Activated B cell treated with CpG ODN at 0.5 μM for 24 hours (primary cell): ENCODE results near the gene DLG2. TPM values are rescaled to one million over a fixed set of nuclear protein-coding genes. Genes with fewer than 3 reads are reported as not detected.
"Not testable (repeated sequence)": the region's sequence is repeated elsewhere in the genome, so short reads cannot be mapped to it uniquely, and the experiment has no call there.

Experiments used
- ATAC-seq: fragments of 200-7000 bp; cut with Tn5 transposase; one replicate; pipeline ENCODE4 v1.10.0; 2021; ENCODE audit warnings: low read depth, mild to moderate bottlenecking, moderate library complexity
- CTCF ChIA-PET: fragments of 350-600 bp; sonication (Branson Sonifier 250); formaldehyde crosslinking; loops from one replicate; lab custom pipeline; 2021; ENCODE audit warnings: antibody characterized with exemption; lab: Charles Lee
- POLR2A ChIA-PET: fragments of 350-600 bp; sonication (Branson Sonifier 250); formaldehyde crosslinking; loops from one replicate; lab custom pipeline; 2021; ENCODE audit warnings: antibody characterized with exemption; lab: Charles Lee
- DNase-seq: peaks from one replicate; pipeline ENCODE4 v3.0.0; 2022
- H3K27ac Mint-ChIP-seq: one replicate; pipeline ENCODE4 v1.8.0; 2020; ENCODE audit warnings: mixed read lengths
- H3K27me3 Mint-ChIP-seq: one replicate; pipeline ENCODE4 v1.8.0; 2021; ENCODE audit warnings: mixed read lengths
- H3K36me3 Mint-ChIP-seq: one replicate; pipeline ENCODE4 v1.8.0; 2021; ENCODE audit warnings: low read depth, mixed read lengths
- H3K4me1 Mint-ChIP-seq: one replicate; pipeline ENCODE4 v1.8.0; 2021; ENCODE audit warnings: mixed read lengths
- H3K4me3 Mint-ChIP-seq: one replicate; pipeline ENCODE4 v1.8.0; 2020; ENCODE audit warnings: mild to moderate bottlenecking, mixed read lengths
- H3K9me3 Mint-ChIP-seq: one replicate; pipeline ENCODE4 v1.8.0; 2020; ENCODE audit warnings: mixed read lengths
- CTCF ChIP-seq: fragments of 200-600 bp; IDR thresholded peaks from one replicate; pipeline ENCODE4 v1.8.0; 2022; ENCODE audit warnings: antibody characterized with exemption, mild to moderate bottlenecking
- intact Hi-C: fragments of 100-400 bp; cut with micrococcal nuclease; formaldehyde crosslinking; loops from one replicate; pipeline ENCODE4 v1.15.1; 2024
- total RNA-seq: library from RNA; stranded (reverse); gene quantifications from 2 replicates; pipeline ENCODE4 v1.2.3, GENCODE V29; 2022

DLG2 gene
- total RNA-seq, 1 donor from 2014 or later: 2.7 TPM

DNA sequence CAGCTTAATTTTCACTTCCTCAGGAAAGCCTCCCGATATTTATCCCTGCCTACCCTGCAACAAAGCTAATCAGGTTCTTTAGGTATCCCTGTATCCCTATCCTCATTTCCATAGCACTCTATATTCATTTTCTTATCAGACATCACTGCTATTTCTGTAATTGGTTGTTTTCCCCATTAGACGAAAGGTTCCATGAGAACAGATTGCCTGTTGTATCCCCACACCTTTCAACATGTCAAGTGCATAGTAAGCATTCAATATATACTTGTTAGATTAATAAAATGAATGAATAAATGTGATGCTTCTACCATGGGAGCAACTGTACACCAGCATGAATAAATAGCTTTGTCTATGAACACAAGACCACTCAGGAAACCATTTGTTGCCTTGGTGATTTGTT, 499.8 kb downstream of the DLG2 start:
- H3K27me3 Mint-ChIP-seq: no peaks in the 10 kb centered on the region
- H3K4me3 Mint-ChIP-seq: no peak overlapping the region
- ChIA-PET POLR2A (no interaction called here), CTCF (no interaction called here)
- no peaks in the 10 kb centered on the region for H3K36me3 Mint-ChIP-seq
- peaks cover 20% of the 10 kb centered on the region for H3K4me1 Mint-ChIP-seq
- peaks cover 3% of the 10 kb centered on the region for H3K9me3 Mint-ChIP-seq
- ATAC-seq: no peak
- H3K27ac Mint-ChIP-seq: no peak overlapping the region
- intact Hi-C loops: loop anchor here (10.0 kb wide), 1 partner anchor 537 kb away; the partner anchor contains the start of gene CREBZF
- DNase-seq: no peak
- TF ChIP-seq CTCF: no peak

DNA sequence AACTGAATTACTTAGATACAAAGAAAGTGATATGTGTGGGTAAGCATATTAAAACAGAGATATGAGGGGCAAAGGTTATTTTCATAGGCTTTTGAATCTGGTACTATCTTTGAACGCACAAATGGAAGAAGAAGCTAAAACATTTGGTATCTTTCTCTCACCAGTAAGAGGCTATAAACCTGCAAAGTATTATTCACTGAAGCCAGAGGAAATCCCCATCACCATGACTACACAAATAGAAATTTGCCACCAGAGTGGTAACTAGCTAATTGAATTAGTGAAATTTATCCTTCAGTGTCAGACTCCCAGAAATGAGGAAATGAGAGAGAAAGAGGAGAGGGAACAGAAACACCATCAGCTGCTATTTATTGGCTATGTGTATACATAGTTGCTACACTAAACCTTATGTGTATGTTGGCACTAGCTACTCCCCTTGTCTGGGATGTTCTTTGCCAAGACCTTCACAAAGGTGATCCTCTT, 503.4 kb downstream of the DLG2 start:
- TF ChIP-seq CTCF: no peak
- POLR2A ChIA-PET: no interaction called here
- H3K4me3 Mint-ChIP-seq: peak overlapping the region; percentile 47
- no peak for DNase-seq
- peak overlapping the region; percentile 86 for H3K27ac Mint-ChIP-seq
- peaks cover 20% of the 10 kb centered on the region for H3K4me1 Mint-ChIP-seq
- no peaks in the 10 kb centered on the region for H3K27me3 Mint-ChIP-seq
- no peaks in the 10 kb centered on the region for H3K36me3 Mint-ChIP-seq
- intact Hi-C loops: loop anchor here (2.0 to 10.0 kb wide), 3 partner anchors 13 to 541 kb away; partner anchors contain the start of gene CREBZF
- peak; percentile 92 for ATAC-seq
- CTCF ChIA-PET: no interaction called here
- H3K9me3 Mint-ChIP-seq: peaks cover 3% of the 10 kb centered on the region

DNA sequence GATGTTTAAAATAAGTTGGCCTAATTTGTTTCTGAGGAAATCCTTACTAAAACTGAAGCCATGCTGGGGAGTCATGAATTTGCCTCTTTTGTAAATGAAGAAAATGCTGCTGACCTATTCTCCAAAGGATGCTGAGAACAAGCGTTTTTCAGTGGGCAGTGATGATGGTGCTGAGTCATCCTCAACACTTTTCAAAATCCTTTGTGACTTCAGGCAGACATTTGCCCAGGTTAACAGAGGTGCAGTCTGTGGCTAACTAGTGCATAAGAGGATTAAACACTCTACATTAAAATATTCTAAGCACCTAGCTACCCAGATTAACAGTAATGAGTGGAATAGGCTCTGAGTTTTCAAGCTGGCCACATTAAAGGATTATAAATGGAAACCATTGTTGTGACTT, 509.0 kb downstream of the DLG2 start:
- no peak overlapping the region for H3K27ac Mint-ChIP-seq
- intact Hi-C loops: no loop called here
- CTCF ChIA-PET: no interaction called here

DNA sequence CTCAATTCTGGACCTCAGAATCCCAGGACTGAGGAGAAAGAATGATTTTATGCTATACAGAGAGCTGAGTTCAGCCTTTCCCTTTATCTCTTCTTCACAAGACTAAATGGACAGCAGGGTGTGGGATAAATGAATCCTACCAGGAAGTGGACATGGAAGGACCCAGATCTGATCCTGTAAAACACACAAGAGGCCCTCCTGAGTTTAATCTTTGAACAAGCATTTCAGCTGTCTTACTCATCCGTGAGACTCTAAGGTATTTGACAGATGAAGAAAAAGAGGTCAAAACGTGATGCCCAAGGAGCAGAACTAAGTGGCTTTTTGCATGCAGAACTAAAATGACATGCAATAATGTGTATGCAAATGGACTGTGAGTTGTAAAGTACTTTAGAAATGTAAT, 511.3 kb downstream of the DLG2 start:
- Mint-ChIP-seq H3K27me3 (no peaks in the 10 kb centered on the region), H3K4me3 (no peak overlapping the region), H3K4me1 (peaks cover 6% of the 10 kb centered on the region), H3K27ac (no peak overlapping the region), H3K9me3 (no peaks in the 10 kb centered on the region), H3K36me3 (no peaks in the 10 kb centered on the region)
- no peak for TF ChIP-seq CTCF
- ATAC-seq (no peak), DNase-seq (no peak)
- CTCF ChIA-PET: no interaction called here
- POLR2A ChIA-PET: no interaction called here
- intact Hi-C loops: no loop called here

More for the DNA sequence above, 509.0 kb downstream of the DLG2 start:
- no peak for TF ChIP-seq CTCF
- no peak for DNase-seq
- ATAC-seq: no peak
- Mint-ChIP-seq H3K4me3 (no peak overlapping the region), H3K9me3 (no peaks in the 10 kb centered on the region), H3K36me3 (no peaks in the 10 kb centered on the region), H3K4me1 (peaks cover 3% of the 10 kb centered on the region), H3K27me3 (no peaks in the 10 kb centered on the region)
- POLR2A ChIA-PET: no interaction called here

GRCh38 chr11:85114786-85115185, 512.4 kb downstream of the DLG2 start:
- H3K27me3 Mint-ChIP-seq: no peaks in the 10 kb centered on the region
- peaks cover 16% of the 10 kb centered on the region for H3K4me1 Mint-ChIP-seq
- POLR2A ChIA-PET: no interaction called here

GRCh38 chr11:85110246-85110645, 516.9 kb downstream of the DLG2 start:
- DNase-seq, POLR2A ChIA-PET, H3K9me3 Mint-ChIP-seq, H3K36me3 Mint-ChIP-seq, H3K27me3 Mint-ChIP-seq, CTCF ChIA-PET: not testable (repeated sequence)
- peaks cover 33% of the 10 kb centered on the region for H3K4me1 Mint-ChIP-seq
- peak; percentile 79 for ATAC-seq
- peak overlapping the region; percentile 75 for H3K4me3 Mint-ChIP-seq
- H3K27ac Mint-ChIP-seq: peak overlapping the region; percentile 86
- intact Hi-C loops: loop anchor here (2.0 kb wide), 1 partner anchor 15 kb away; no protein-coding TSS in a partner anchor

More at GRCh38 chr11:85114786-85115185, 512.4 kb downstream of the DLG2 start:
- CTCF ChIA-PET: no interaction called here
- Mint-ChIP-seq H3K9me3 (no peaks in the 10 kb centered on the region), H3K4me3 (no peak overlapping the region), H3K36me3 (no peaks in the 10 kb centered on the region), H3K27ac (no peak overlapping the region)
- DNase-seq (no peak), ATAC-seq (no peak)
- TF ChIP-seq CTCF: no peak
- intact Hi-C loops: no loop called here
